Neutrophil (primary cell): ENCODE data around the gene IL36RN.

Experiments
- H3K27ac ChIP-seq: fragments of 200-600 bp; sonication (generic); 2 replicates; pipeline ENCODE4 v1.5.1; 2016; ENCODE audit warnings: mild to moderate bottlenecking, moderate library complexity
- H3K27me3 ChIP-seq: fragments of 200-600 bp; sonication (generic); 2 replicates; pipeline ENCODE4 v1.6.0; 2016; ENCODE audit warnings: mild to moderate bottlenecking
- H3K36me3 ChIP-seq: fragments of 200-600 bp; sonication (generic); 2 replicates; pipeline ENCODE4 v1.5.1; 2017
- H3K4me1 ChIP-seq, 2 experiments: fragments of 200-600 bp in 1 of 2; sonication (generic) in 1 of 2; 1 replicate in 1 of 2; 2 replicates in 1 of 2; pipeline versions ENCODE4 v1.5.1 to v1.6.1; 2013 to 2016; ENCODE audit warnings: low read depth in 1 of 2, low read length in 1 of 2, mild to moderate bottlenecking in 1 of 2, moderate library complexity in 1 of 2; ENCODE audit not compliant: control insufficient read depth in 1 of 2, insufficient read depth in 1 of 2
- H3K4me3 ChIP-seq, 2 experiments: fragments of 200-600 bp in 1 of 2; sonication (generic) in 1 of 2; 1 replicate in 1 of 2; 2 replicates in 1 of 2; pipeline ENCODE4 v1.5.1; 2013 to 2016; ENCODE audit warnings: low read depth in 1 of 2, low read length in 1 of 2, mild to moderate bottlenecking in 1 of 2, moderate library complexity in 1 of 2
- H3K9me3 ChIP-seq: fragments of 200-600 bp; sonication (generic); 2 replicates; pipeline ENCODE4 v1.5.1; 2016
- CTCF ChIP-seq: fragments of 200-600 bp; sonication (generic); IDR thresholded peaks from 2 replicates; pipeline ENCODE4 v1.5.1; 2016; ENCODE audit warnings: antibody characterized with exemption

The IL36RN gene

GRCh38 chr2:113036763-113037162 lies 22.2 kb upstream of the IL36RN start:
- H3K4me1 ChIP-seq: no peaks in the 10 kb centered on the region
- peaks cover 20% of the 10 kb centered on the region for H3K27me3 ChIP-seq
- no peak overlapping the region for H3K27ac ChIP-seq
- no peak for TF ChIP-seq CTCF
- H3K9me3 ChIP-seq: no peaks in the 10 kb centered on the region
- no peaks in the 10 kb centered on the region for H3K36me3 ChIP-seq
- H3K4me3 ChIP-seq: no peak overlapping the region

DNA sequence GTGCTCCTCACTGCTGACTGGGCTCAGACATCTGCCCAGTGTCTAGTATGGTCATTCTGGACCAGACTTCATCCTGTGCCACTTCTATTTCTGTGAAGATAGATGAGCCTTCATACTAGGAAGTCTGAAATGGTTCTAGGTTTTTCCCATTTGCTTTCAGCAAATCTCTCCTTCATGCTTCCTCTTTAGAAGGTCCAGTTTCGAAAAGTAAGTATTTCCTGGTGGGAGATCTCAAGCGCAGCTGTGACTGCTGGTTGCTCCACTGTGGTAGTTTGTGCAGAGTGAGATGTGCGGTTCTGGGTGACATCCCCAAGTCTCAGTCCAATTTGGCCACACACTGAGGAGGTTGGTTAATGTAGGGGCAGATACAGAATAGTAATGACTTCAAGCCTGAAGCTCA lies 20.7 kb upstream of the IL36RN start:
- Histone ChIP-seq H3K9me3 (no peaks in the 10 kb centered on the region), H3K36me3 (no peaks in the 10 kb centered on the region), H3K27me3 (peaks cover 16% of the 10 kb centered on the region), H3K27ac (no peak overlapping the region), H3K4me3 (no peak overlapping the region), H3K4me1 (no peaks in the 10 kb centered on the region)
- no peak for TF ChIP-seq CTCF

DNA sequence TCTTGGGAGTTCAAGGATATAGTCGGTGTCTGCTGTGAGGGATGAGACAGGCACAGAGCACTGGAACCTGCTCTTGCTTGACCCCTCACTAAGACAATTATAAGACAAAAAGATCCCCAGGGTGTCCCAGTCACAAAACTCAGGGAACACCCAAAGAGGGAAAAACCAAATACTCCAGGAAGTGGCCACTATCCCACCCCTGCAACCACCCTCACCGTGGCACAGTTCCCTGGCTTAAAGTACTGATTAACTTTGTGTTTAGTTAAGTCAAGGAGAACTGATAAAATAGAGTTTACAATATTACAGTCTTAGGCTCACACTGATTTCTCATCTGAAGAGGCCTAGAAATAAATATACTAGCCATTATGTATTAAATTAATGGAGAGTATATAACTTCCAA lies 19.8 kb upstream of the IL36RN start:
- Histone ChIP-seq H3K27ac (no peak overlapping the region), H3K27me3 (peaks cover 13% of the 10 kb centered on the region), H3K4me3 (no peak overlapping the region), H3K36me3 (no peaks in the 10 kb centered on the region), H3K4me1 (no peaks in the 10 kb centered on the region), H3K9me3 (no peaks in the 10 kb centered on the region)
- TF ChIP-seq CTCF: no peak

GRCh38 chr2:113039719-113040118 lies 19.3 kb upstream of the IL36RN start:
- no peak for TF ChIP-seq CTCF
- Histone ChIP-seq H3K4me3 (no peak overlapping the region), H3K9me3 (no peaks in the 10 kb centered on the region), H3K27me3 (peaks cover 8% of the 10 kb centered on the region), H3K36me3 (no peaks in the 10 kb centered on the region), H3K4me1 (no peaks in the 10 kb centered on the region), H3K27ac (no peak overlapping the region)

DNA sequence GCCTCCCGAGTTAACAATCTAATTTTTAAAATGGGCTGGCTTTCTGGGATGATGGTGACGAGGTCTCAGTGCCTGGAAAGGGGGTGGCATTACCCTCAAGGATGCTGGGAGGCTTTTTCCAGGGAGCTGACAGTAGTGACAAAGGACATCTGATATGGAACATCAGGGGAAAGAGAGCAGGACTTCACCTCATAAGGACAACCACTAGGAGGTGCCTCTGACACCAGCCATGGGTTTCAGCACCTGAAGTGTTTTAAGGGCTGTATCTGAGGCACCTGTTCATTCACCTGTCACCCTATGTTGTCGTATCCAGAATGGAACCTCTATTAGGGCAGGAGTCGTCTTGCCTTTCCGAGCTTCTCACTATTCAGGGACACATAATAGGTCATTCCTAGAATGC lies 17.1 kb upstream of the IL36RN start:
- no peaks in the 10 kb centered on the region for H3K36me3 ChIP-seq
- H3K9me3 ChIP-seq: no peaks in the 10 kb centered on the region
- no peak overlapping the region for H3K27ac ChIP-seq
- no peak overlapping the region for H3K4me3 ChIP-seq
- H3K4me1 ChIP-seq: no peaks in the 10 kb centered on the region
- no peak for TF ChIP-seq CTCF
- peaks cover 6% of the 10 kb centered on the region for H3K27me3 ChIP-seq

DNA sequence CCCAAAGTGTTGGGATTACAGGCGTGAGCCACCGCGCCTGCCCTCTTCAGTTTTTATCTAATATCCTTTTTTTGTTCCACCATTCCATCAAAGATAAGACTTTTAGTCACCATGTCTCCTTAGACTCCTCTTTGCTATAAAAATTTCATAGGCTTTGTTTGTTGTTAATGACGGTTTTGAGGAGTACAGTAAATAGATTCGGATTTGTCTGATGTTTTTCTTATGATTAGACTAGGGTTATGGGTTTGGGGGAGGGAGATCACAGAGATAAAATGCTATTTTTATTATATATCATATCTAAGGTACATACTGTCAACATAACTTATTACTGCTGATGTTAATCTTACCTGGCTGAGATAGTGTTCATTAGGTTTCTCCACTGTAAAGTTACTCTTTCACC lies 12.5 kb upstream of the IL36RN start:
- Histone ChIP-seq H3K4me1 (no peaks in the 10 kb centered on the region), H3K27me3 (peaks cover 6% of the 10 kb centered on the region), H3K4me3 (no peak overlapping the region), H3K27ac (no peak overlapping the region), H3K36me3 (no peaks in the 10 kb centered on the region), H3K9me3 (no peaks in the 10 kb centered on the region)
- TF ChIP-seq CTCF: no peak
